Measurements from ENCODE around the gene DNASE1L1.

Gene DNASE1L1

DNA sequence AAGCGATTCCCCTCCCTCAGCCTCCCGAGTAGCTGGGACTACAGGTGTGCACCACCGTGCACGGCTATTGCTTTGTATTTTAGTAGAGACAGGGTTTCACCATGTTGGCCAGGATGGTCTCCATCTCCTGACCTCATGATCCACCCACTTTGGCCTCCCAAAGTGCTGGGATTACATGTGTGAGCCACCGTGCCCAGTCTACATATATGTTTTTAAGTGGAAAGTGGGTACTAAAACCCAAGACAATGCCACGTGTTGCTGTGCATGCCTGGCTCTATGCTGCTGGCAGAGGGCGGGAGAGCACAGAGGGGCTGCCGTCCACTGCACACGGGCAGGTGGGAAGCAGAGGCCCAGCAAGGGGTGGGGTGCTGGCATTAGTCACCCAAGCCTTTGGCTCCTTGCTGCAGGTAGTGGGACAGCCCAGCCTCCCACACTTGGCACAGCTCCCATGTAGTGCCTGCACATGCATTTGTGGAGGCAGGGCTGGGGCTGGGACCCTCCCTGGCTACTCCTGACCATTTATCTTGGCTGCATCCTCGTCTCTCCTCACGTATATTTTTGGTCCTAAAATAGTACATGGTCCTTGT is 26.5 kb downstream of the DNASE1L1 start:
- DNase-seq (ENCODE audit: low spot score), result no peak

GRCh38 chrX:154381271-154381670 is 27.8 kb downstream of the DNASE1L1 start:
- DNase-seq (ENCODE audit: low spot score), result no peak

DNA sequence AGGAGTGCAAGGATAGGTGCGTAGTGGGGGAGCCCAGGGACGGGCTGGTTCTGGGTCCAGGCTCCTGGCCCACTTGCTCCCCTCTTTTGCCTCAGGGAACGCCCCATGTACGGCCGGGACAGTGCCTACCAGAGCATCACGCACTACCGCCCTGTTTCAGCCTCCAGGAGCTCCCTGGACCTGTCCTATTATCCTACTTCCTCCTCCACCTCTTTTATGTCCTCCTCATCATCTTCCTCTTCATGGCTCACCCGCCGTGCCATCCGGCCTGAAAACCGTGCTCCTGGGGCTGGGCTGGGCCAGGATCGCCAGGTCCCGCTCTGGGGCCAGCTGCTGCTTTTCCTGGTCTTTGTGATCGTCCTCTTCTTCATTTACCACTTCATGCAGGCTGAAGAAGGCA is 28.3 kb downstream of the DNASE1L1 start:
- DNase-seq (ENCODE audit: low spot score), result no peak

DNA sequence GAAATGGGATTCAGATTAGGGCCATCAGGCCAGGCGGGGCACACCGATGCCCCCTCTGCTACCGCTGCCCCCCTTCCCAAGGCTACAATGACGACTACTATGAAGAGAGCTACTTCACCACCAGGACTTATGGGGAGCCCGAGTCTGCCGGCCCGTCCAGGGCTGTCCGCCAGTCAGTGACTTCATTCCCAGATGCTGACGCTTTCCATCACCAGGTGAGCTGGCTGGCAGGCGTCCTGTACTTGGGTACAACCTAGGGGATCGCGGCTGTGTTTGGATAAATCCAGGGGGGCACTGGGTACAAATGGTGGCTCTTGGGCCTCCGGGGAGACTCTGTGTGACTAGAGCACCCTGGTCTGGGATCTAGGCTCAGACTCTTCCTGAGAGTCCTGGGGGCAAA is 28.9 kb downstream of the DNASE1L1 start:
- no peak for DNase-seq (ENCODE audit: low spot score)

DNA sequence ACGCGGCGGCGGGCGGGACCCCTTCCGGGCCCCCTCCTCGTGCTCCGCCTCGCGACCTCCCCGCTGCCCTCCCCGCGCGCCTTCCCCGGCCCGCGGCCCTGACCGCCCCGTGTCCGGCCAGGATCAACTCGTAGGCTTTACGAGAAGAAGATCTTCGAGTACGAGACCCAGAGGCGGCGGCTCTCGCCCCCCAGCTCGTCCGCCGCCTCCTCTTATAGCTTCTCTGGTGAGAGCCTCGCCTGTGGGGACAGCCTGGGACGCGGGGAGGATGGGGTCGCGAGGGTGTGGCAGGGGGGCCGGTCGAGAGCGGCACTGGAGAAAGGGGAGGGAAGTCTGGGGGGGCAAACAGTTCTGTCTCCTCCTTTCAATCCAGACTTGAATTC is 29.5 kb downstream of the DNASE1L1 start:
- DNase-seq (ENCODE audit: low spot score), result no peak

GRCh38 chrX:154378799-154379568 is 30.1 kb downstream of the DNASE1L1 start, which contains the start of gene EMD:
EMD (plus strand) TSS chrX:154379295; CDS start chrX:154379485, 190 bp downstream.
- DNase-seq (ENCODE audit: low spot score), result peak; percentile 97

DNA sequence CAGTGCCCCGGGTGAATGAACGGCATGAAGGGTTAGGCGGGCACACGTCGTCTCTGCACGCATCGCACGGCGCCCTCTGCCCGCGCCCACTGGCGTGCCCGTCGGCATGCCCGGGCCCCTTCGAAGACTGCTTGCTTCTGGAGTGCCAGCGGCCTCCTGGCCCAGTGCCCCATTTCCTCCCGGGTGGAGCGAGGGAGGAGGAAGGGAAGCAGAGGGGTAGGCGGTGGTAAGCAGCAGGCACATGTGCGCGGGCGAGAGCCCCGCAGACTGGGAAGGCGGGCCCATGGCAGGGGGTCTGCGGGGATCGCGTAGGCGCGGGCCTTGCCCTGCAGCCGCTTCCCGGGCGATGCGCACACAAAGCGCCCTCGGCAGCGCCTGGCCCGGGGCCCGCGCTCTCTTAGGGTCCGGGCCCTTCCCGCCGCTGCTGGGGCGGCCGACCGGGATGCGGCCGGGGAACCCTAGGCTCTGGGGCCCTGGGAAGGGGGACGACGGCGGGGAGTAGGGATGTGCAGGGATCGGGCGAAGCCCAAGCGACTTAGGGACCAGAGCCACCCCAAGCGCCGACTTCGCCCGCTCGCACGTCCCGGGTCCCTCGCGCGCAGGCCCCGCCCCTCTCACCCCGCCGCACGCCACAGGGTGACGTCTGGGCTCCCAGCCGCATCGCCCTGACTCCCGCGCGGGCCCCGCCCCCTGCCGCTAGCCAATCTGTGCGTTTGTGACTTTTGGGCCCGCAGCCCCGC is 30.8 kb downstream of the DNASE1L1 start:
- DNase-seq (ENCODE audit: low spot score), result no peak

DNA sequence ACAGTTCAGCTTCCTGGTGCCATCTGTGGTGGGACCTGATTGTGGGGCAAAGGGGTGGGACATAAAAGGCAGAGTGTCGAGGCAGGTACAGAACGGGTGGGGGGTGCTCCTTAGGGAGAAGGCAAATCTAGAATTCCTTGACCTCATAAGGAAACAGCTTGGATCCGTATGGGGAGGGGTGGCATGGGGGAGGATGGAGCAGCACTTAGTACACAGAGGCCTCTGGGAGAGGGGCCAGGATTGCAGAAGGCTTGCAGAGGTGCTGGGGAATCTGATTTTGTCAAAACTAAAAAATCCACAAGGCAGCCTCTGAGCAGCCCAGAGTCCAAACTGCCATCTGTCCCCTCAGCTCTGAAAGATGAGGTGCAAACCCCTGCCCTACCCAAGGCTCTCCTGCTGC is 32.3 kb downstream of the DNASE1L1 start:
- DNase-seq (ENCODE audit: low spot score), result no peak

DNA sequence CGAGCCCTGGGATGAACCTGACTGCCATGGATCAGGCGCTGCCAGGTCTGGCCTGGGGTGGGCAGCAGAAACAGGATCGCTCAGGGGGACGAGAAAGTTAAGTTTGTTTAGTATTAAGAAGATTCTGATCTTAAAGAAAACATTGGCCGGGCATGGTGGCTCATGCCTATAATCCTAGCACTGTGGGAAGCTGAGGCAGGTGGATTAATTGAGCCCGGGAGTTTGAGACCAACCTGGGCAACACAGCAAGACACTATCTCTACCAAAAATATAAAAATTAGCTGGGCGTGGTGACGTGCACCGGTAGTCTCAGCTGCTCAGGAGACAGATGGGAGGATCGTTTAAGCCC is 33.9 kb downstream of the DNASE1L1 start:
- DNase-seq (ENCODE audit: low spot score), result no peak

GRCh38 chrX:154374313-154375155 is 34.5 kb downstream of the DNASE1L1 start, which contains the start of gene FLNA:
FLNA (minus strand) TSS chrX:154374634; CDS start chrX:154371245, 3,389 bp downstream.
- no peak for DNase-seq (ENCODE audit: low spot score)

GRCh38 chrX:154373340-154374306 is 35.4 kb downstream of the DNASE1L1 start:
- DNase-seq (ENCODE audit: low spot score), result no peak

- peak; percentile 20 for DNase-seq (ENCODE audit: low spot score)
Observed at GRCh38 chrX:154372612-154373022, 36.4 kb downstream of the DNASE1L1 start.

DNA sequence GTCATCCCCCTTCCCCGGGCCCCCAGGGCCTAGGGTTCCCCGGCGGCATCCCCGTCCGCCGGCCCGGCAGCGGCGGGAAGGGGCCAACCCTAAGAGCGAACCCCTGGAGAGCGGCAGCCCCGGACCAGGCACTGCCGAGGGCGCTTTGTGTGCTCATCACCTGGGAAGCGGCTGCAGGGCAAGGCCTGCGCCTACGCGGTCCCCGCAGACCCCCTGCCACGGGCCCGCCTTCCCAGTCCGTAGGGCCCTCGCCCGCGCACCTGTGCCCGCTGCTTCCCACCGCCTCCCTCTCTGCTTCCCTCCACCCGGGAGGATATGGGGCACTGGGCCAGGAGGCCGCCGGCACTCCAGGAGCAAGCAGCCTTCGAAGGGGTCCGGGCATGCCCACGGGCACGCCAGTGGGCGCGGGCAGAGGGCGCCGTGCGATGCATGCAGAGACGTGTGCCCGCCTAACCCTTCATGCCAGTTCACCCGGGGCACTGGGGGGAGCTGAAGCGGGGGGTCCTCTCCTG is 37.2 kb downstream of the DNASE1L1 start:
- DNase-seq (ENCODE audit: low spot score), result no peak

- peak; percentile 92 for DNase-seq (ENCODE audit: low spot score)
Observed at GRCh38 chrX:154371017-154371788, 37.9 kb downstream of the DNASE1L1 start.

- no peak for DNase-seq (ENCODE audit: low spot score)
Observed at GRCh38 chrX:154370300-154371016, 38.6 kb downstream of the DNASE1L1 start.

DNA sequence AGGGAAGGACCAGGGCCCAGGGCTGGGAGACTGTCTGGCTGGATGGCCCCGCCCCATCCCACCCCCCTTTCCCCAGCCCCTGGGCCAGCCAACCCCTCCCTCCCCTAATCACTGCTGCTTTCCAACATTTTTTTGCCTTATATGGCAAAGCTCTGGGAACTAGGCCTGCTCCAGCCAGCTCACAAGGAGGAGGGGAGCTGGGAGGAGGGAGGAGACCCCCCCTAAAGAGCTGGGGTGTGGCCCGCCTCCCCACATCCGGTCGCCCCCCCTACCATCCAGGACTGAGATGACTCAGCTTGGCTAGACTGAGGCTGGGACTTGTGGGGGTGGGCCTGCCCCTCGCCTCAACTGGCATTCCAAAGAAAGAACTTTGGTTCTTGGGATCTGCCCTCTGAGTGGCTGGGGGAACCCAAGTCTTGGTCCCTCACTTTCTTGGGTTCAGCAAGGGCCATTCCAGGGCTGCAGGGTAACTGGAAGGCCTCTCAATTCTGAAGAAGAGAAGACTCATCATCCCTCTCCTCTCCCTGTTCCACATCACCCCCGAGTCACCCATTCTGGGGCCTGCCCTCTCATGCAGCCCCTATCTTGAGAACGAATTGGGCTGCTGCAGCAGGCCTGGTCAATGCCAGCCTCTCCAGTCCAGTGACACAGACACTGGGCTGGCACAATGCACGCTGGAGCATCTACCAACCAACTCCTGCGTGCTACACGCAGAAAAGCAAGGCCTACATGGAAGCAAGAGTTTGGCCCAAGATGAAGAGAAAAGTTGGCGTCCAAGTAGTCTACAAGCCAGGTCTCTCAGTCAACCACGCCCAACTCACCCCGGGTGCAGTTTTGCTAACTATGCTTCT is 39.4 kb downstream of the DNASE1L1 start:
- peak; percentile 39 for DNase-seq (ENCODE audit: low spot score)

DNA sequence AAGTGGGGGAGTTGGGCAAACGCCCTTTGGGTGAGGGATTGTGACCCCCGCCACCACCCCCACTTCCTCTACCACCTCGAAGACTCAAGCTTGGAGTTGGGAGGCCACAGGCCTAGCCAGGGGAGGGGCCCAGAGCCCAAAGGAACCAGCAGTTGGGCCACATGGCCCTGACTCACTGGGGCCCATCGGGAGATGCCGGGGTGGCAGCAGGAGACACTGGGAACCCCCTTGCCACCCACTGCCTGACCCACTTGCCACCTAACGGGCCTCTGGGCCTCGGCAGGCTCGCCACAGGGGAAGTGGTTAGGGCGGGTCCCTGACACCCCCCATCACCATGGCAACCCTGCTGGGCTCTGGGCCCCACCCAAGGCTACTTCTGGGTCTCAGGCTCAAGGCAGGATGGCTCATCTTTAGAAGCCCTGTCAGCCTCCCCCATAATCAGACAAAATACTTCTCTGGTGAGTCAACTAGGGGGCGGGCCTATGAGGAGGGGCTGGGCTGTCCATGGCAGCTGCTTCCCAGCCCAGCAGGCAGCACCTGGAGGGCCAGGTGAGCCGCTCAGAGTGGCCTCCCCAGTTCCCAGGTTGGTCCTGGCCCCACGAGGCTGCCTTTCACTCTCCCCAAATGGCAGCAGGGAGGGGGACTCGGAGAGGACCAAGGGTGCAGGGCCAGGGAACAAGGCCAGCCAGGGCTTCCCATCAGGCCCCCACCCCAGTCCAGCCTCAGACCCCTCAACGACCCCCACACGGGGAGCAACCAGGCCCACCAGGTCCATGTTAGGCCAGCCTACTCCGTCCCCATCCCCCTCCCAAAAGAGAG is 40.2 kb downstream of the DNASE1L1 start:
- peak; percentile 49 for DNase-seq (ENCODE audit: low spot score)

Data from NAMALWA (cell line).